ENCODE measurements around the gene PCMT1. TPM values are rescaled to one million over a fixed set of nuclear protein-coding genes. Genes with fewer than 3 reads are reported as not detected.
"Not testable (repeated sequence)": the region's sequence is repeated elsewhere in the genome, so short reads cannot be mapped to it uniquely, and the experiment has no call there.

The PCMT1 gene
- total RNA-seq, 1 experiment from 2014 or later = 275 TPM

GRCh38 chr6:149750136-149750609 lies 632 bp downstream of the PCMT1 start:
- peak; percentile 81 for DNase-seq (ENCODE audit: low read depth)

- DNase-seq (ENCODE audit: low read depth) = no peak
Observed at GRCh38 chr6:149751239-149751638, 1.7 kb downstream of the PCMT1 start.

GRCh38 chr6:149751920-149752319 lies 2.4 kb downstream of the PCMT1 start:
- not testable (repeated sequence) for DNase-seq (ENCODE audit: low read depth)

GRCh38 chr6:149752600-149753373 lies 3.2 kb downstream of the PCMT1 start:
- DNase-seq (ENCODE audit: low read depth) = no peak

- not testable (repeated sequence) for DNase-seq (ENCODE audit: low read depth)
Observed at GRCh38 chr6:149753374-149753637, 3.8 kb downstream of the PCMT1 start.

- DNase-seq (ENCODE audit: low read depth) = no peak
Observed at GRCh38 chr6:149754548-149754947, 5.0 kb downstream of the PCMT1 start.

- DNase-seq (ENCODE audit: low read depth) = no peak
Observed at GRCh38 chr6:149755300-149756260, 6.0 kb downstream of the PCMT1 start.

- no peak for DNase-seq (ENCODE audit: low read depth)
Observed at GRCh38 chr6:149756261-149756636, 6.7 kb downstream of the PCMT1 start.

- no peak for DNase-seq (ENCODE audit: low read depth)
Observed at GRCh38 chr6:149761438-149761837, 11.9 kb downstream of the PCMT1 start.

GRCh38 chr6:149763866-149764265 lies 14.3 kb downstream of the PCMT1 start:
- no peak for DNase-seq (ENCODE audit: low read depth)

GRCh38 chr6:149766156-149766769 lies 16.7 kb downstream of the PCMT1 start:
- peak; percentile 32 for DNase-seq (ENCODE audit: low read depth)

GRCh38 chr6:149769676-149770075 lies 20.1 kb downstream of the PCMT1 start:
- no peak for DNase-seq (ENCODE audit: low read depth)

GRCh38 chr6:149771185-149771584 lies 21.6 kb downstream of the PCMT1 start:
- DNase-seq (ENCODE audit: low read depth) = no peak

GRCh38 chr6:149771925-149772324 lies 22.4 kb downstream of the PCMT1 start:
- DNase-seq (ENCODE audit: low read depth) = no peak

- no peak for DNase-seq (ENCODE audit: low read depth)
Observed at GRCh38 chr6:149777624-149778023, 28.1 kb downstream of the PCMT1 start.

GRCh38 chr6:149779644-149779963 lies 30.1 kb downstream of the PCMT1 start:
- DNase-seq (ENCODE audit: low read depth) = no peak

GRCh38 chr6:149781715-149782114 lies 32.2 kb downstream of the PCMT1 start:
- DNase-seq (ENCODE audit: low read depth) = no peak

GRCh38 chr6:149782337-149782736 lies 32.8 kb downstream of the PCMT1 start:
- no peak for DNase-seq (ENCODE audit: low read depth)

GRCh38 chr6:149783551-149783950 lies 34.0 kb downstream of the PCMT1 start:
- no peak for DNase-seq (ENCODE audit: low read depth)

- no peak for DNase-seq (ENCODE audit: low read depth)
Observed at GRCh38 chr6:149806127-149806526, 56.6 kb downstream of the PCMT1 start.

- no peak for DNase-seq (ENCODE audit: low read depth)
Observed at GRCh38 chr6:149809798-149810197, 60.3 kb downstream of the PCMT1 start.

- DNase-seq (ENCODE audit: low read depth) = no peak
Observed at GRCh38 chr6:149813351-149813750, 63.8 kb downstream of the PCMT1 start.

GRCh38 chr6:149815788-149816187 lies 66.2 kb downstream of the PCMT1 start:
- DNase-seq (ENCODE audit: low read depth) = no peak
